GM19193 (cell line): Measurements from ENCODE around the gene ABCC8.

ENCODE experiments used
- POLR2A ChIP-seq: IDR thresholded peaks from 4 replicates; pipeline ENCODE4 v1.6.1; 2011; ENCODE audit not compliant: insufficient read depth, insufficient read length; ENCODE audit errors: extremely low read depth

Gene ABCC8

DNA sequence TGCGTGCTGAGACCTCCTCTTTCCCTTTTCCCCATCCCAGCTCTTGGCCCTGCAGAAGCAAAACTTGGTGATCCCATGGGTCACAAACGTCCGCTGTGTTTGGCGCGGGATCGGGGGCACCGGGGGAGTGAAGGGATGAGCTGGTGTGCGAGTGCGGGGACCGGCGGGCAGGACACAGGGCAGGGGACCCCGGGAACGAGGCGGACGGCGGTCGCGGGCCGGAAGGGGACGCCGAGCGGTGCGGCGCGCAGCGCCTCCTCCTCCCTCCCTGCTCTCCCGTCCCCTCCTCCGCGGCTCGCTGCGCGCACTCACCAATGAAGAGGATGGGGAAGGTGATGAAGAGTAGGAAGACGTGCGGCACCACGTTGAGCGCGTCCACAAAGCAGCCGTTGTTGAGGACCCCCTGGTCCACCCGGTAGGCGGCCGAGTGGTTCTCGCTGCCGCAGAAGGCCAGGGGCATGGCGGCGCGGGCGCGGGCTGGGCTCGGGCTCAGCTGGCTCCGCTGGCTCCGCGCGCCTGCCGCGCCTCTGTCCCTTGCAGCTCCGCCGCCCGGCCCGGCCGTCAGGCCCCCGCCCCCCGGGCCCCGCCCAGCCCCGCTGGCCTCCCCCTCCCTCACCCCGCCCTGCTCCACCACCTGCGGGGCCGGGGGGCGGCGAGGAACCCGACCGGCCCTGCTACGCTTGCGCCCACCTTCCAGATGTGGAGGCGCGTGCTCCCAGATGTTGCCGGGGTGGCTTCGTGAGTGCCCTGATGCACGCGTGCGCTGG is at the start of gene ABCC8:
Gene ABCC8, minus strand, starts transcription at position 529 of the 767 bp plus-strand sequence. Its CDS starts 69 bp downstream, at position 460.
- no peak for TF ChIP-seq POLR2A

DNA sequence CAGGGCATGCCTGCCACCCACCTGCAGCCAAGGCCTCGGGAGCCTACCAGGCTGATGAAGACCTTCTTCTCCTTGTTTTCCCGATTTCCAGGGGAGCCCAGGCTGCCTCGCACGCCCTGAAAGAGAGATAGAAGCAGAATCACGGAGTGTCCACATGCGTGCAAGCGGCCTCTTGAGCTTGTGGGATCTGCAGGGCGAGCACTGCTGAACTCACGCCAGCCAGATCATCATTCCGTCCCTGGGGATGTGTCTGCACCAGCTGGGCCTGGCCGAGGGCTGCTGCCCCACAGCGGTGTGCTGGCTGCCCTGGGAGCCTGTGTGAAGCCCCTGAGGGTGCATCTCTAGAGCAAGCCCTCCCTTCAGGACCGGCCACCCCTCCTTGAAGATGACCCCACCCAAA is 49.7 kb upstream of the ABCC8 start:
- no peak for TF ChIP-seq POLR2A

DNA sequence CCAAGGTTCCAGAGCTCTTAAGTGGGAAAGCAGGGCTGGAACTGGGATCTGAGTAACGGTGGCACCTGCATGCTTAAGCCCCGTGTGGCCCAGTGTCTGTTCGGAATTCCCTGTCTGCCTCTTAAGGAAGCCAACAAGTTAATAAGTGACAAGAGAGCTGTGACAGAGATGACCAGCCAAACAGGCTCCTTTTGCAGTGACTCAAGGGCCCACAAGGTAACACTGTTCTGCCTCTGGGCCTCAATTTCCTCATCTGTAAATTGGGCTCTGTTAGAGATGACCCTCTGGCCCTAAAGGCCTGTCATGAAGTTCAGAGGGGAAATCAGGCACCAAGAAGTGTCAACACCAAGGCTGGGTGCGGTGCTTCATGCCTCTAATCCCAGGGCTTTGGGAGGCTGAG is 48.9 kb upstream of the ABCC8 start:
- no peak for TF ChIP-seq POLR2A

GRCh38 chr11:17524221-17524620 is 47.6 kb upstream of the ABCC8 start:
- TF ChIP-seq POLR2A: no peak

- no peak for TF ChIP-seq POLR2A
These were observed 46.0 kb upstream of the ABCC8 start for GRCh38 chr11:17522655-17523054.

GRCh38 chr11:17521106-17521900 is 44.7 kb upstream of the ABCC8 start:
- no peak for TF ChIP-seq POLR2A

- no peak for TF ChIP-seq POLR2A
These were observed 42.6 kb upstream of the ABCC8 start for GRCh38 chr11:17519061-17519885.

- TF ChIP-seq POLR2A: no peak
These were observed 41.7 kb upstream of the ABCC8 start for GRCh38 chr11:17518366-17518765.

- TF ChIP-seq POLR2A: no peak
These were observed 40.5 kb upstream of the ABCC8 start for GRCh38 chr11:17517186-17517585.

- no peak for TF ChIP-seq POLR2A
These were observed 40.0 kb upstream of the ABCC8 start for GRCh38 chr11:17516551-17517150.

DNA sequence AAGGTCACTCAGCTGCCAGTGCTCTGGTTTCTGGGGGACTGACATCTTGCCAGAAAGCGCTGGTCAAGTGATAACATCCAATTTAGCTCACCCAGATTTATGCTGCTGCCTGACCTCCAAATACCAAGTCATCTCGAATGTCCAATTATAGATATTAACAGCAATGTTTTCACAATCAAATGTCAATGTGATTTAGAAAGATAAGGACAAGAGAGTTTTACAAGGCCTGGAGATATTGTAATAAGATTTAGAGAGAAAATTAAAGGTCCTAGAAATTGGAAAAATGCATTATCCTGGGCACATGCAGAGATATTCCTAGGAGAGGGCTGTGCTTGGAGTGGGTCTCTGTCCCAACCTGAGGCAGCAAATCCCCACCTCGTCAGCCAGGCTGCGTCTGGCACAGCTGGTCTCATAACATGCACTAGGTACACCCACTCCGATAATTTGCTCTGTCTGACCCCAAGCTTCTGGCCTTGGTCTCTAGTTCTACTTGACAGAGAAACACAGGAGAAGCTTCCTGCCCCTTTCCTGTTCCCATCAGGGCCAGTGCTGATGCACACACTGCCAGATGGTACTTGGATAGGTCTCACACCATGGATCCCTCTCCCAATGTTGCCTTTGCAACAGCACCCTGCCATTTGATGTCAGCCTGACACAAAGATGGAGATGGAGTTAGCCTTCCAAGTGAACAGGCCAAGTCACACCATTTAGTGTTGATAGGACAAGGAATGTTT is 39.0 kb upstream of the ABCC8 start:
- TF ChIP-seq POLR2A: no peak

DNA sequence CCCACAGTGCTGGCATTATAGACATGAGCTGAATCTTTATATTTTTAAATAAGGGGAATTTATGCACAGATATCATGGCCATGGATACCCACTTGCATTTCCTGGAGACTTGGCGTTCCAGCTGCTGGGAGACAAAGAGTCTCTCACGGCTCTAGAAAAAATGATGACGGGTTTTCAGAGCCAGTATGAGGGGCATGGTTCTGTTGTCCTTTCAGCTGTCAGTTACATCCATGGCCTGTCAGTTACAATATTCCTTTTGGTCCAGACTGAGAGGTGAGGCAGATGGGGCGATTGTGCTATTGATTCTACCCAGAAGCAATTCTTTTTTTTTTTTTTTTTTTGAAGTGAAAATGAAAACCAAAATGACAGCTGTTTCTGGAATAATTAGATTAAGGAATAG is 37.8 kb upstream of the ABCC8 start:
- TF ChIP-seq POLR2A: no peak

GRCh38 chr11:17513853-17514252 is 37.2 kb upstream of the ABCC8 start:
- TF ChIP-seq POLR2A: no peak

- TF ChIP-seq POLR2A: no peak
These were observed 35.5 kb upstream of the ABCC8 start for GRCh38 chr11:17512101-17512500.
